KOPT-K1 (cell line): ENCODE measurements around the gene C8B.

ENCODE experiments used
- H3K27ac ChIP-seq: fragments of 200-600 bp; sonication (generic); 2 replicates; pipeline ENCODE4 v1.5.1; 2016; ENCODE audit warnings: antibody characterized with exemption, mild to moderate bottlenecking, low read depth, low read length; ENCODE audit not compliant: poor library complexity, severe bottlenecking
- H3K36me3 ChIP-seq: fragments of 200-600 bp; sonication (generic); 2 replicates; pipeline ENCODE4 v1.5.1; 2017; ENCODE audit warnings: antibody characterized with exemption, mild to moderate bottlenecking, low read length, moderate library complexity; ENCODE audit not compliant: insufficient read depth
- H3K9me3 ChIP-seq: fragments of 200-600 bp; sonication (generic); 2 replicates; pipeline ENCODE4 v1.5.1; 2017; ENCODE audit warnings: antibody characterized with exemption, low read length, mild to moderate bottlenecking; ENCODE audit not compliant: insufficient read depth, poor library complexity, severe bottlenecking

Gene C8B

DNA sequence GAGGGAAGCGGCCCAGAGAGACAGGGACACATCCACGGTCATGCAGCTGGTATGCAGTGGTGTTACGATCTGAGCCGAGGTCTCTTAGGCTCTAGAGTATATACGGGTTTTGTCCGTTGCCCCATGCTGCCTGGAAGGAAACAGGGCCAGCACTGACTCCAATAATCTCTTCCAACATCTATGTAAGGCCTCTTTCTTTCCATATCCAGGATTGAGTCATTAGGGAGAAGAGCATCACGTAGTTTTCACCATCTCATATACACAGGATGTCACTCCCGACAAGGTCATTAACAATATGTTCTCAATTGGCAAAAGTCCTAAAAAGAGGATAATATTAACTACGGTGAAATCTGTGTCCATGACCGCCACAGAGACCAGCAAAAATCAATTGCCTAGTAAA lies 4.4 kb downstream of the C8B start:
- Histone ChIP-seq H3K9me3 (no peaks in the 10 kb centered on the region), H3K27ac (no peak overlapping the region), H3K36me3 (no peaks in the 10 kb centered on the region)

DNA sequence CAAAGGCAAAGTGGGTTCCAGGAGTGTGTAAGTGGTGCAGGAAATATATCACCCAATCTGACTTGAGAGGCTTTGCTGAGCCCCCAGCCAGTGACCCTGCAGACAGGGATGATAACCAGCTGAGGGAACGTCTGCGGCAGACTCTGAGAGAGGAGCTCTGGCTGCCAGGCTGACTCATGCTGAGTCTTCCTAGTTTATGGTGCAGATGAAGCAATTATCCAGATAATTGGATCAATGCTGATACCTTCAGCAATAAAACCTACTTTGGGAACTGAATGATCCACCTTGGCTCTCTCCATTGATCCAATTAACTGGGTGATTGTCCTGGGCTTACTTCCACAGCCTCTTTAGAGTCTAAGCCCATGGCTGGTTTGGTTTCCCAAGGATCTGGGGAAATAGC lies 7.3 kb downstream of the C8B start:
- no peaks in the 10 kb centered on the region for H3K36me3 ChIP-seq
- no peaks in the 10 kb centered on the region for H3K9me3 ChIP-seq
- H3K27ac ChIP-seq = no peak overlapping the region

DNA sequence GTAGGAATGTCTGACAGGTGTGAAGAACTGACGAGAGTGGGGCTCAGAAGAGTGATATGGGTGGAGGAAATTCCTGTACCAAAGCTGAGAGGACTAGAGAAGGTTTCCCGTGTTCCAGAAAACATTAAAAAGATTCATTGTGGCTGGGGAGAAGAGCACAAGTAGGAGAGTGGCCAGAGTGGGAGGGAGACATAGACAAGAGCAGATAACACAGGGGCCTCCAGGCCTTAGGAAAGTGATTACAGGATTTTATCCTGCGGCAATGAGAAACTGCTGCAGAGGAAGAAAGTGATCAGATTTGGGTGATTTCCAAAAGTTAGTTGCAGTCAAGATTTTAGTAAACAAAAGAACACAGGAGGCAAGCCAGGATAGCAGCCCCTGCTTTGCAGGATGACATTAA lies 7.9 kb downstream of the C8B start:
- Histone ChIP-seq H3K27ac (no peak overlapping the region), H3K36me3 (no peaks in the 10 kb centered on the region), H3K9me3 (no peaks in the 10 kb centered on the region)

DNA sequence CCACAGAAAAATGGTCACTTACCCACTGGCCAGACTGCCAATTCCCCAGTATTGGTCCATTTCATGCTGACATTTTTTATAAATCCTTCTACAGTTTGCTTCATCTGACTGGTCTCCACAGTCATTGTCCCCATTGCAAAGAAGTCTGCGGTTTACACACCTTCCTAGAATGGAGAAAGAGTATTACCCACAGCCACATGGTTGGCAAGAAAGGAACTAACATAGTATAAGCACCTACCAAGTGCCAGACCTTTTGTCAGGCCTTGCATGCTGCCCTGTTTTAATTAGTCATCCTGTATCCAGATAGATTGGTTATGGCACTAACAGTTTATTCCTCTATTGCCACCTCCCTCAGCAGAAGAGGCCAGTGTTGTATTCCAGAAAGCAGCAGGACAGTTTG lies 11.2 kb downstream of the C8B start:
- Histone ChIP-seq H3K9me3 (no peaks in the 10 kb centered on the region), H3K36me3 (no peaks in the 10 kb centered on the region)

DNA sequence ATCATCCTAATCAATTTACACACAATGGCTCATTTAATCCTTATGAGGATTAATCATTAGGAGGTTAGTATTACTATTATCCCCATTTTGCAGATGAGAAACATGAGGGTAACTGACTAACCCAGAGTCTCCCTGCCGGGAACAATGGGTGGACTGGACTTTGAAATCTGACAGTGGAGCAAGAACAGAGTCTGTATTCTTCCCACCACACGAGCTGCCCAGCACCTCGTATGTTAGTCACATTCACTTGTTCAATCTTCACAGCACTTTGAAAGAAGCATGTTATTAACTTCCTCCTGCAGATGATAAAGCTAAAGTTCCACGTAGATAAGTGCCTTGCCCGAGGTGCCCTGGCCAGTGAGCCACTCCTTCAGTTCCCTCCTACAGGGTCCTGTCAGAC lies 12.4 kb downstream of the C8B start:
- Histone ChIP-seq H3K36me3 (no peaks in the 10 kb centered on the region), H3K27ac (no peak overlapping the region), H3K9me3 (no peaks in the 10 kb centered on the region)

More for the DNA sequence above, 11.2 kb downstream of the C8B start:
- no peak overlapping the region for H3K27ac ChIP-seq

DNA sequence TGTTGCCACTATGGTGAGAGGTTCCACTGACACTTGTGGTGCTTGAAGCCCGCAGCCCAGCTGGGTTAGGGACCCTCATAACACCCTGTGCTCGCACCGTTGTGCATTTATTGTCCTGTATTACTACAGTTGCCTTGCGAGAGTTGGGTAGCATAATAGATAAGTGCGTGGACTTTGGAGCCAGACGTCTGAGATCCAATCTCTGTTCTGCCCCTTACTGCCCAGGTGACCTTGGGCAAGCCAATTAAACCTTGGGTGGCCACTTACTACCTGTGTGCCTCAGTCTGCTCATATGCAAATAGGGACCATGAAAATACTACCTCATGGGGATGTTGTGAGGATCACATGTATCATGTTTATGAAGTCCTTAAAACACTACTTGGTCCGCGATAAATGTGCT lies 13.3 kb downstream of the C8B start:
- no peaks in the 10 kb centered on the region for H3K36me3 ChIP-seq
- H3K9me3 ChIP-seq = no peaks in the 10 kb centered on the region
- no peak overlapping the region for H3K27ac ChIP-seq

DNA sequence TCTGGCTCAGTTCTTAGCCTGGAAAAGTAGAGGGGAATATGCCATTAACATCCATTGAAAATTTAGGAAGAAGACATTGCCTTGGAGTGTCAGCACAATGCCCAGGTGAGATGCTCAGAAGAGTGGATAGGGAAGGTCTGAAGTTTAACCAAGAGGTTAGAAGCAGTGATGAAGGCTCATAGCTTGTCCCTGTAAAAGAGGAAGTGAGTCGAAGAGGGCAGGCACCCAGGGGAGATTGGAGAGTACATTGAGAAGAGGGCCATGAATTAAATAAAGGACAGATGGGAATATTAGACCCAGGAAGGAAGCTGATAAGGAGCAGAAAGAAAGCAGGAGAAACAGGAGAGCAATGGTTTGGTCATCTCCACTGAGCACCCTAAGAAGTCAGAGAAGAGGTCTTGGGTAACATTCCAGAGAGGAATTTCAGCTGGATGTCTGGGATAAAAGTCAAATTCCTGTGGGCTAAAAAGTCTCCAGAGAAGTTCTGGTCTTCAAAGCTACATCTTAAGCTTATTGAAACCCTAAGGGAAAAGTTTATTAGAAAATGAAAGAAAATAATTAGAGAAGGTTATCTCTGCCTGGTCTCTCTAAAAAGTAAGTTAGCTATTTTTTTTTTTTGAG lies 17.3 kb downstream of the C8B start:
- Histone ChIP-seq H3K27ac (no peak overlapping the region), H3K9me3 (no peaks in the 10 kb centered on the region), H3K36me3 (no peaks in the 10 kb centered on the region)

DNA sequence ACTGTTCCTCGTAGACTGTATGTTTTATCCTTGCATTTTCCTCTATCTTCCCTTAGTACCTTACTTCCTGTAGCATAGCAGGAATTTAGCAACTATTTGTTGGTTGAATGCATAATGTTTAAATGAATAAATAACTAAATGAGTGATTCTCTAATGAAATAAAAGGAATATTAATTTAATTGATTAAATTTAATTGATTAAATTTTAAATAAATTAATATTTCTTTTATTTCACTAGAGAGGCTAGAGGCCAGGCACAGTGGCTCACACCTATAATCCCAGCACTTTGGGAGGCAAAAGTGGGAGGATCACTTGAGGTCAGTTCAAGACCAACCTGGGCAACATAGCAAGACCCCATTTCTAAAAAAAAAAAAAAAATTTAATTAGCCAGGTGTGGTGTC lies 25.8 kb downstream of the C8B start:
- Histone ChIP-seq H3K27ac (no peak overlapping the region), H3K9me3 (no peaks in the 10 kb centered on the region), H3K36me3 (no peaks in the 10 kb centered on the region)

DNA sequence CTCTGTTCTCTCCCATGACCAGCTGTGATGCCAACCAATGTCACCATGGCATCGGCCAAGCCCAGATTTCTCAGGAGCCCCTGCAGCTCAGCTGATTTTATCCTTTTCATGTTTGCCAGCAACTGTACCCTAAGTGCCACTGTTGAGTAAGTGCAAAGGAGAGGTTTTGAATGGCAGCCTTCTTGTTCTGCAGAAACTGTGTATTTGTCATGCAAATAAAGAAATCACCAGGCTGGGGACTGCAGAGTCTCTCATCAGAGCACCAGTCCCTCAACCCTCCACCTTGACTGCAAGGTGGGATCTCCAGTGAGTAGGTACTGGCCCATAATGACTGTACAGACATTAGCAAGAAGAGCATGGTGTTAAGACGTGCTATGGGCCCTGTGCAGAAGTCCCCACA lies 26.6 kb downstream of the C8B start:
- H3K36me3 ChIP-seq = no peaks in the 10 kb centered on the region
- no peak overlapping the region for H3K27ac ChIP-seq
- H3K9me3 ChIP-seq = no peaks in the 10 kb centered on the region

DNA sequence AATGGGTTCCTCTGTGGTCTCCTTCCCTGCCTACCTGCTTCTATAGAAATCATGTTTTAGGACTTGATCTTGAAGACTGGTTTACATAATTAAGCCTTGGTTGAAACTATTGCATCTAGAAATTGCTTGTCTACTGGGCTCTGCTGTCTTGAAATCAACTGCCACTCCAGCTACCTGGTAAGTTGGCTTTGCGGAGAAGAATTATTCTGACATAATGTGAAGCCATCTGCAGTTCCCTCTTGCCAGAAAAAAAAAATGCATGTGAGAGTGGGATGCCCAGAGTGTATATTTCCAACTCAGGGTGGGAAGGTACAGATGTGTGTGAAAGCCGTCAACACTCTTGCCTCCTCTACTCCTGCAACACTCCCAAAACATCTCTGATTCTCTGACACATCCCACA lies 27.2 kb downstream of the C8B start:
- Histone ChIP-seq H3K36me3 (no peaks in the 10 kb centered on the region), H3K9me3 (no peaks in the 10 kb centered on the region), H3K27ac (no peak overlapping the region)

DNA sequence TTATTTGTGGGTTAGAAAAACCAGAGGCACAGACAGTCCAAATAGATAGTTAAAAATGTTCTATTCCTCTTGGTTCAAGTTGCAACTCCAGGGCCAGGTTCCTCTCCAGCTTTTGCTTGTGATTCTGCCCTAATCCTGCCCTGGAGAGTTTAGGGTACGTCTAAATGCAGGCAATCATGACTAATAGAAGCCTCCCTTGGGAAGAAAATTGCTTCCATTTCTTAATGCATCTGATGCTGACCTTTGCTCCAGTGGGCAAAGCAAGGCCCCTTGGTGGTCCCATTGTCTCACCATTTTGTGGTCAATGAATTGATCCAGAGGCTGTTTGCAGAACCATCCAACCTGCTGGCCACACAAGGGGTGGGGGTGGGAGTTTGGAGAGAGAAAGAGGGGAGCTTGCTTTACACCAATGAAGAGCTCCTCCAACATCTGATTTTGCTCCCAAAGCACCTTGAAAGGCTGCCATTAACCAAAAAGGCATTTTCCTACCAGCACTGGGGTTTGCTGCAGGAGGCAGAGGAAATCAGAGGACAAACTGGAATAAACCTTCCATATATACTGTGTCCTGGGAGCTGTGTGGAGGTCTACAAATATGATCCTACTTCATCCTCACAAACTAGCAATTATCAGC lies 31.3 kb downstream of the C8B start:
- no peaks in the 10 kb centered on the region for H3K9me3 ChIP-seq
- no peaks in the 10 kb centered on the region for H3K36me3 ChIP-seq
- H3K27ac ChIP-seq = no peak overlapping the region

DNA sequence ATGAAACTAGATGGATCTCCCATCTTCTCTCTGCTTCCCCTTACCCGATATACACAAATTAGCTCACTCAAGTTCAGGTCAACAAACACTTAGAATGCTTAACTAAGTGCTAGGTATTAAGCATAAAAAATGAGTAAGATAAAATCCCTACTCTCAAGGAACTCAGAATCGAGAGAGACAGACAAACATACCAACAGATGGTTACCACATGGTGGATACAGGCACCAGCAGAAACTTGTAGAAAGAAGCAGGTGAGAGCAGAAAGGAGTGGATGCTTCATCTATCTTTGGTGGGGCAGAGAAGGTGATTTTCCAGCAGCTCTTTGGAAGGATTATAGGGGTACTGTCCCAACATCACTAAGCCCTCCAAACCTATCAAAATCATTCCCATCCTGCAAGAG lies 32.2 kb downstream of the C8B start:
- no peaks in the 10 kb centered on the region for H3K9me3 ChIP-seq
- no peaks in the 10 kb centered on the region for H3K36me3 ChIP-seq
- H3K27ac ChIP-seq = no peak overlapping the region

DNA sequence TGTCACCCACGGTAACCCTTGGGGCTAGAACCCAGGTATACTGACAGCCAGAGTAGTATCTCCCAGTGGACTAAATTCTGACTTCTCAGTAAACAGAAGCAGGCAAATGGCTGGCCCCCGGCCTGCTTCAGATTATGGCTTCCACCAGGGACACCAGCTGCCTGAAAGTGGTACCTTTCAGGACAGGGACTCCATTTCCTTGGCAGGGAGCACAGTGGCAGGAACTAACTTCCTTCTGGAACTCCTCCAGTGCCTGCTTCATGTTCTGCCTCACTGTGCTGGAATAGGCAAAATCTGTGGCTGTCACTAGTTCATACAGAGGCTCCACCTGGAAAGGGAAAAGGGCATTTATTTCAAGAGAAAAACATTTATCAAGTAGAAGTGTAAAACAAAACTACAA lies 32.7 kb downstream of the C8B start:
- Histone ChIP-seq H3K9me3 (no peaks in the 10 kb centered on the region), H3K27ac (no peak overlapping the region), H3K36me3 (no peaks in the 10 kb centered on the region)

DNA sequence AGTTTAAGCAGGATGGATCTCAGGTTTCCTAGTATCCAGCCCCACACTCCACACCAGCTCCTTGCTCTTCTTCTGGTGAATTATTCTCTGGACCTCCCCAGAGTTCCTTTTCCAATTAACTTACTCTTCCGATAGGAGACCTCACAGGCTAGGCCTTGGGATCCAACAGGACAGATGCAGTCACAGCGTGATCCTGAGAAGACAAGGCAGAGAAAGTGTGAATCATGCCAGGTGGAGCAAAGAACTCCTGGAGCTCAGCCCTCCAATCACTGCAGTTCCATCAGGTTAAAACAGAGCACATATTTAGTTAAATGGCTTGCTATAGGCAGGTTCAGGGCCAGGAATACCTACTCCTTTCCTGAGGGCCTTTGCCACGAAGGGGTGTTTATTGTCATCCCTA lies 34.1 kb downstream of the C8B start:
- Histone ChIP-seq H3K36me3 (no peaks in the 10 kb centered on the region), H3K9me3 (no peaks in the 10 kb centered on the region), H3K27ac (no peak overlapping the region)

DNA sequence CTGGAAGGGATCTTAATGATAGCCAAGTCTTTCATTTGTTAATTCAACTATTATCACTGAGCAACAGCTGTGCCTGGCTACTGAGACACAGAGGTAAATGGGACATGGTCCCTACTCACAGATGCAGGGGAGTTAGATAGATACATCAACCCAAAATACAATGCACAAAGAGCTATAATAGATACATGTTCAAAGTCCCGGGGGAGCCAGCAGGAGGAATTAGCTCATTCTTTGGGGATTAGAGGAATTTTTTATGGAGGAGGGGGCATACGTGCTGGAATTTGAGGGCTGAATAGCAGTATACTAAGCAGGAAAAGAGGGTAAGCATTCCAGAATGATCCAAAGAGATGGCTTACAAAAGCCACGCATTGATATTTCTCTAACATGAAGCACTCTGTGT lies 34.6 kb downstream of the C8B start:
- no peaks in the 10 kb centered on the region for H3K36me3 ChIP-seq
- H3K9me3 ChIP-seq = no peaks in the 10 kb centered on the region
- no peak overlapping the region for H3K27ac ChIP-seq

DNA sequence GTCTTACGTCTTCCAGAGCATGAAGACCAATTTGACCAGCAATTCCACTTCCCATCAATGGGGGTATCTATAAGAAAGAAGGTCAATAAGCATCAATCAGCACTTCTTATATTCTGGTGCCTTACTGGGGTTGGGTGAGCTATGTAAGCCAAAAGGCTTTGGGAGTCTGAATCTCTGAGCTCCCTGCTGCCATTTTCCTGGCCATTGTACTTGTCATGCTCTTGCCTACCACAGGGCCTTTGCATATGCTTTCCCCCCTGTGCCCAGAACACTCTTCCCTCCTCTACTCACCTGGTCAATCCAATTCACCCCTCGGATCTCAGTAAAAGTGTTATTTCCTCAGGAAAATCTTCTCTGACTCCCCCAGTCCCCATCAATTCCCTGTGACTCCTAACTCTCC lies 36.3 kb downstream of the C8B start:
- no peak overlapping the region for H3K27ac ChIP-seq
- H3K9me3 ChIP-seq = no peaks in the 10 kb centered on the region
- no peaks in the 10 kb centered on the region for H3K36me3 ChIP-seq
